Neural progenitor cell (in vitro differentiated cells): Measurements from ENCODE around the gene MACROD2. TPM values are rescaled to one million over a fixed set of nuclear protein-coding genes. Genes with fewer than 3 reads are reported as not detected.

Experiments
- DNase-seq: peaks from one replicate; pipeline ENCODE4 v3.0.0-alpha.2; 2016; ENCODE audit warnings: low spot score
- H2AFZ ChIP-seq: fragments of 200-600 bp; sonication (generic); replicated peaks from 2 replicates; pipeline ENCODE4 v1.6.1; 2016; ENCODE audit warnings: antibody characterized with exemption
- H3F3A ChIP-seq: fragments of 200-600 bp; sonication (generic); 2 replicates; pipeline ENCODE4 v1.6.1; 2016; ENCODE audit warnings: antibody characterized with exemption, low read depth
- H3K27ac ChIP-seq: fragments of 200-600 bp; sonication (generic); 2 replicates; pipeline ENCODE4 v1.5.1; 2016; ENCODE audit warnings: mild to moderate bottlenecking
- H3K27me3 ChIP-seq: fragments of 200-600 bp; sonication (generic); 2 replicates; pipeline ENCODE4 v1.6.1; 2016; ENCODE audit warnings: mild to moderate bottlenecking, moderate library complexity
- H3K36me3 ChIP-seq: fragments of 200-600 bp; sonication (generic); 2 replicates; pipeline ENCODE4 v1.5.1; 2016
- H3K4me1 ChIP-seq: fragments of 200-600 bp; sonication (generic); 2 replicates; pipeline ENCODE4 v1.6.1; 2016; ENCODE audit warnings: mixed run types
- H3K4me2 ChIP-seq: fragments of 200-600 bp; sonication (generic); 2 replicates; pipeline ENCODE4 v1.6.1; 2016
- H3K4me3 ChIP-seq: fragments of 200-600 bp; sonication (generic); 2 replicates; pipeline ENCODE4 v1.5.1; 2016
- H3K79me2 ChIP-seq: fragments of 200-600 bp; sonication (generic); 2 replicates; pipeline ENCODE4 v1.6.1; 2016; ENCODE audit warnings: low read depth
- H3K9ac ChIP-seq: fragments of 200-600 bp; sonication (generic); 2 replicates; pipeline ENCODE4 v1.6.1; 2016
- H3K9me3 ChIP-seq: fragments of 200-600 bp; sonication (generic); 2 replicates; pipeline ENCODE4 v1.5.1; 2016; ENCODE audit warnings: low read depth
- H4K20me1 ChIP-seq: fragments of 200-600 bp; sonication (generic); 2 replicates; pipeline ENCODE4 v1.6.1; 2016; ENCODE audit warnings: low read depth
- H3K27ac Mint-ChIP-seq: 3 replicates; pipeline ENCODE4 v1.8.0; 2021; ENCODE audit warnings: mixed read lengths
- H3K27me3 Mint-ChIP-seq: 2 replicates; pipeline ENCODE4 v1.8.0; 2022; ENCODE audit warnings: low read depth, mild to moderate bottlenecking, inconsistent platforms, moderate library complexity, mixed read lengths; ENCODE audit not compliant: insufficient read depth
- H3K36me3 Mint-ChIP-seq: 3 replicates; pipeline ENCODE4 v1.8.0; 2021; ENCODE audit warnings: mixed read lengths
- H3K4me1 Mint-ChIP-seq: 3 replicates; pipeline ENCODE4 v1.8.0; 2021; ENCODE audit warnings: mixed read lengths
- H3K4me3 Mint-ChIP-seq: 3 replicates; pipeline ENCODE4 v1.8.0; 2021; ENCODE audit warnings: mild to moderate bottlenecking, moderate library complexity, mixed read lengths
- H3K9me3 Mint-ChIP-seq: 3 replicates; pipeline ENCODE4 v1.8.0; 2020; ENCODE audit warnings: mixed read lengths
- CTCF ChIP-seq: fragments of 200-600 bp; sonication (generic); IDR thresholded peaks from 2 replicates; pipeline ENCODE4 v1.5.1; 2017; ENCODE audit warnings: antibody characterized with exemption, mild to moderate bottlenecking
- EZH2 ChIP-seq: fragments of 200-600 bp; sonication (generic); IDR thresholded peaks from 2 replicates; pipeline ENCODE4 v1.6.1; 2017; ENCODE audit warnings: antibody characterized with exemption, mild to moderate bottlenecking, moderate library complexity
- EZH2phosphoT487 ChIP-seq: fragments of 200-600 bp; sonication (generic); IDR thresholded peaks from 2 replicates; pipeline ENCODE4 v1.6.1; 2017; ENCODE audit warnings: antibody characterized with exemption
- total RNA-seq: library from RNA; depleted of rRNA; stranded (reverse); fragments of >200 nt; gene quantifications from 2 replicates; pipeline ENCODE4 v1.2.3, GENCODE V29; 2015; ENCODE audit warnings: low replicate concordance

The MACROD2 gene
- total RNA-seq, 1 donor from 2014 or later = 11.9 TPM

- H3K4me3 ChIP-seq = no peak overlapping the region
- H4K20me1 ChIP-seq = no peaks in the 10 kb centered on the region
- DNase-seq = no peak
Observed at GRCh38 chr20:14882157-14882556, 886.8 kb downstream of the MACROD2 start.

GRCh38 chr20:14882846-14883245 is 887.5 kb downstream of the MACROD2 start:
- Mint-ChIP-seq H3K27me3 (peaks cover 2% of the 10 kb centered on the region), H3K9me3 (no peaks in the 10 kb centered on the region), H3K27ac (no peak overlapping the region), H3K4me1 (peaks cover 14% of the 10 kb centered on the region), H3K4me3 (no peak overlapping the region), H3K36me3 (no peaks in the 10 kb centered on the region)
- H3F3A ChIP-seq = no peaks in the 10 kb centered on the region
- H3K27ac ChIP-seq = no peak overlapping the region
- H2AFZ ChIP-seq = no peak overlapping the region
- peaks cover 3% of the 10 kb centered on the region for H3K4me1 ChIP-seq
- no peak overlapping the region for H3K9ac ChIP-seq
- H3K4me2 ChIP-seq = no peak overlapping the region
- no peak for DNase-seq
- no peaks in the 10 kb centered on the region for H3K27me3 ChIP-seq
- no peak overlapping the region for H3K4me3 ChIP-seq
- no peaks in the 10 kb centered on the region for H3K36me3 ChIP-seq
- H4K20me1 ChIP-seq = no peaks in the 10 kb centered on the region
- no peaks in the 10 kb centered on the region for H3K79me2 ChIP-seq
- no peaks in the 10 kb centered on the region for H3K9me3 ChIP-seq
- no peak for TF ChIP-seq EZH2
- TF ChIP-seq EZH2phosphoT487 = no peak
- no peak for TF ChIP-seq CTCF

More at GRCh38 chr20:14882157-14882556, 886.8 kb downstream of the MACROD2 start:
- no peak overlapping the region for H3K27ac Mint-ChIP-seq
- H2AFZ ChIP-seq = no peak overlapping the region
- H3F3A ChIP-seq = no peaks in the 10 kb centered on the region
- no peaks in the 10 kb centered on the region for H3K36me3 ChIP-seq
- H3K27ac ChIP-seq = no peak overlapping the region
- H3K9me3 Mint-ChIP-seq = no peaks in the 10 kb centered on the region
- peaks cover 2% of the 10 kb centered on the region for H3K27me3 Mint-ChIP-seq
- H3K27me3 ChIP-seq = no peaks in the 10 kb centered on the region
- no peaks in the 10 kb centered on the region for H3K79me2 ChIP-seq
- peaks cover 10% of the 10 kb centered on the region for H3K4me1 Mint-ChIP-seq
- no peaks in the 10 kb centered on the region for H3K9me3 ChIP-seq
- no peak for TF ChIP-seq CTCF
- no peak for TF ChIP-seq EZH2
- TF ChIP-seq EZH2phosphoT487 = no peak
- no peaks in the 10 kb centered on the region for H3K4me1 ChIP-seq
- H3K4me3 Mint-ChIP-seq = no peak overlapping the region
- no peaks in the 10 kb centered on the region for H3K36me3 Mint-ChIP-seq
- H3K9ac ChIP-seq = no peak overlapping the region
- H3K4me2 ChIP-seq = no peak overlapping the region

GRCh38 chr20:14883324-14883723 is 888.0 kb downstream of the MACROD2 start:
- H3K4me2 ChIP-seq = no peak overlapping the region
- no peaks in the 10 kb centered on the region for H3K36me3 ChIP-seq
- DNase-seq = no peak
- TF ChIP-seq EZH2 = no peak
- TF ChIP-seq EZH2phosphoT487 = no peak
- TF ChIP-seq CTCF = no peak
- no peaks in the 10 kb centered on the region for H3K27me3 ChIP-seq
- H3F3A ChIP-seq = no peaks in the 10 kb centered on the region
- H3K27ac ChIP-seq = no peak overlapping the region
- no peaks in the 10 kb centered on the region for H4K20me1 ChIP-seq
- no peak overlapping the region for H2AFZ ChIP-seq
- H3K4me1 ChIP-seq = peaks cover 7% of the 10 kb centered on the region
- H3K9me3 ChIP-seq = no peaks in the 10 kb centered on the region
- no peak overlapping the region for H3K9ac ChIP-seq
- H3K4me1 Mint-ChIP-seq = peaks cover 19% of the 10 kb centered on the region
- H3K4me3 ChIP-seq = no peak overlapping the region
- no peak overlapping the region for H3K4me3 Mint-ChIP-seq
- no peaks in the 10 kb centered on the region for H3K79me2 ChIP-seq
- H3K36me3 Mint-ChIP-seq = no peaks in the 10 kb centered on the region
- H3K27ac Mint-ChIP-seq = no peak overlapping the region
- H3K9me3 Mint-ChIP-seq = no peaks in the 10 kb centered on the region
- H3K27me3 Mint-ChIP-seq = peaks cover 4% of the 10 kb centered on the region
